Large intestine (tissue), 3 donors: Measurements from ENCODE around the gene ACSBG1. TPM values are rescaled to one million over a fixed set of nuclear protein-coding genes. Genes with fewer than 3 reads are reported as not detected.
A peak's percentile ranks its signal among the peaks of the same experiment; 100 is the strongest.

Experiments
- DNase-seq, 2 donors: peaks; one replicate each; pipeline versions ENCODE4 v3.0.0 to v3.0.0-alpha.2; 2013
- H3K27ac ChIP-seq: one replicate; pipeline ENCODE4 v1.5.1; 2013; ENCODE audit warnings: low read length
- H3K27me3 ChIP-seq: 2 replicates; pipeline ENCODE4 v1.6.1; 2013; ENCODE audit warnings: low read length; ENCODE audit not compliant: control insufficient read depth, insufficient read depth
- H3K36me3 ChIP-seq: 2 replicates; pipeline ENCODE4 v1.6.1; 2013; ENCODE audit warnings: low read length; ENCODE audit not compliant: control insufficient read depth, insufficient read depth
- H3K4me1 ChIP-seq: one replicate; pipeline ENCODE4 v1.6.1; 2013; ENCODE audit warnings: low read length; ENCODE audit not compliant: control insufficient read depth, insufficient read depth
- H3K4me3 ChIP-seq: one replicate; pipeline ENCODE4 v1.5.1; 2013; ENCODE audit warnings: low read length
- H3K9me3 ChIP-seq: one replicate; pipeline ENCODE4 v1.6.1; 2013; ENCODE audit warnings: mild to moderate bottlenecking, low read depth, low read length, moderate library complexity; ENCODE audit not compliant: control insufficient read depth
- WGBS: methylation state at CpG from one replicate; pipeline ENCODE4 v1.1.5; 2013; ENCODE audit warnings: low lambda C conversion rate; ENCODE audit not compliant: insufficient coverage; 5-methylcytosine and 5-hydroxymethylcytosine counted together
- polyA plus RNA-seq: library from polyadenylated mRNA; unstranded; fragments of 120-200 nt; gene quantifications from one replicate; pipeline ENCODE4 v1.2.1, GENCODE V29; 2013

The ACSBG1 gene
- polyA plus RNA-seq, 1 donor: 1.1 TPM

GRCh38 chr15:78170848-78171773 is 63.3 kb downstream of the ACSBG1 start:
- no peak for DNase-seq
- H3K27ac ChIP-seq: no peak overlapping the region
- H3K27me3 ChIP-seq: no peaks in the 10 kb centered on the region
- no peak overlapping the region for H3K4me3 ChIP-seq
- H3K36me3 ChIP-seq: peaks cover 61% of the 10 kb centered on the region
- H3K4me1 ChIP-seq: no peaks in the 10 kb centered on the region
- WGBS: no CpG with 5 or more reads among the region's 17 CpGs
- H3K9me3 ChIP-seq: peaks cover 2% of the 10 kb centered on the region

DNA sequence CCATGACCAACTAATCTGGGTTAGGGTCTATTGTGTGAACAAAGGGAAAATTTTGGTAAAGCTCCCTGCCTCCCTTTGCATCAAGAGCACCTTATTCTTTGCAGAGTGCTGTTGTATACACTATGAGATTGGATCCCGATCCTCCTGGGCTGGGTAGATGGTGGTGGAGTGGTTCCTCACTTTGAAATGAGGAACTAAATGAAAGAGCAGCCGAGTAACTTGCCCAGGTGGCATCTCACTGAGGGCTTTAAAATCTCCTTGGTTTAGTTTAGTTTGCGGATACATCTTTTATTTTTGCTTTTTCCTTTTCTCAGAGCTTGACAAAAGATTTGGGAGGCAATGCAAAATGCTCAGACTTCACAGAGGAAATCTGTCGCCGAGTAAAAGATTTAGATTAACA is 65.8 kb downstream of the ACSBG1 start:
- no peak overlapping the region for H3K27ac ChIP-seq
- H3K9me3 ChIP-seq: peaks cover 2% of the 10 kb centered on the region
- DNase-seq: no peak
- H3K36me3 ChIP-seq: peaks cover 81% of the 10 kb centered on the region
- no peak overlapping the region for H3K4me3 ChIP-seq
- 100% methylated on average over 2 of the region's 5 CpGs for WGBS
- no peaks in the 10 kb centered on the region for H3K4me1 ChIP-seq
- no peaks in the 10 kb centered on the region for H3K27me3 ChIP-seq

DNA sequence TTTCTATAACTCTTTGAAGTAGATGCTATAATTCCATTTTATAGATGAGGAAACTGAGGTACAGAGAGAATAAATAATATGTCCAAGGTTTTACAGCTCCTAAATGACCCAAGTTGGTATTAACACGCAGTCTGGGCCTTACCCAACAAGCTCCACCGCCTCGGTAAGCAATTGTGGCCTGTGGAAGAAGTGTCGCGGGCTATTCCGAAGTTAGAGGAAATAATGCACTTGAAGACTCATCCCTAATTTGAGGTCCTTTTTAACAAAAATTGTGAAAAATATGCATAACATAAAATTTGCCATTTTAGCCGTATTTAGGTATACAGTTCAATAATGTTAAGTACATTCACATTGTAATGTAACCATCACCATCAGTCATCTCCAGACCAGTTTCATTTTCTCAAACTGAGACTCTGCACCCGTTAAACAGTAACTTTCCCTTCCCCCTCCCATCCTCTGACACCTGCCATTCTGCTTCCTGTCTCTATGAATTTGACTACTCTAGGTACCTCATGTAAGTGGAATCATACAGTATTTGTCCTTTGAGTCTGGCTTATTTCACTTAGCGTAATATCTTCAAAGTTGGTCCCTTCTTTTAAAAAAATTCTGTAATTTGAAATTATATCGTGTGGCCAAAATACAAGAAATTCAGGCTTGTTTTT is 67.0 kb downstream of the ACSBG1 start:
- Histone ChIP-seq H3K9me3 (peaks cover 2% of the 10 kb centered on the region), H3K36me3 (peaks cover 86% of the 10 kb centered on the region), H3K4me1 (no peaks in the 10 kb centered on the region), H3K4me3 (no peak overlapping the region), H3K27me3 (no peaks in the 10 kb centered on the region), H3K27ac (no peak overlapping the region)
- 100% methylated on average over 5 of the region's 10 CpGs for WGBS
- DNase-seq: peak in 1 of 2 donors; percentile 37

DNA sequence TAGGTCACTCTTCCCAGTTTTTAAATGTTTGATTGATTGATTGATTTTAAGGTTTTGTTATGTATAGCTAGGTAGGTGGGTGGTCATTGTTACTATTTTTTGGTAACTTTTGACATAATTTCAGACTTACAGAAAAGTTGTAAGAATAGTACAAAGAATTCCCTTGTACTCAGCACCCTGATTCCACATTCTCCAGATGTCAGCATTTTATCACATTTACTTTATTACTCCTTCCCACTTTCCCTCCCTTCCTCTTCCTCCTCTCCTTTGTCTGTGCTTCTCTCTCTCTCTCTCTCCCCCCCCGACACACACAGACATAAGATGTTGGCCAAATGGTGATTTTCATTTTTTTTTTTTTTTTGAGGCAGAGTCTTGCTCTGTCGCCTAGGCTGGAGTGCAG is 70.4 kb downstream of the ACSBG1 start:
- no peaks in the 10 kb centered on the region for H3K4me1 ChIP-seq
- no peak overlapping the region for H3K27ac ChIP-seq
- DNase-seq: no peak

GRCh38 chr15:78162038-78162437 is 72.3 kb downstream of the ACSBG1 start:
- H3K27ac ChIP-seq: no peak overlapping the region
- no peaks in the 10 kb centered on the region for H3K4me1 ChIP-seq
- H3K4me3 ChIP-seq: no peak overlapping the region
- H3K27me3 ChIP-seq: no peaks in the 10 kb centered on the region
- no peaks in the 10 kb centered on the region for H3K9me3 ChIP-seq
- no CpG with 5 or more reads among the region's 13 CpGs for WGBS
- no peak for DNase-seq
- peaks cover 75% of the 10 kb centered on the region for H3K36me3 ChIP-seq

More for the DNA sequence above, 70.4 kb downstream of the ACSBG1 start:
- H3K27me3 ChIP-seq: no peaks in the 10 kb centered on the region
- H3K36me3 ChIP-seq: peaks cover 80% of the 10 kb centered on the region
- no CpG with 5 or more reads among the region's 2 CpGs for WGBS
- no peaks in the 10 kb centered on the region for H3K9me3 ChIP-seq
- no peak overlapping the region for H3K4me3 ChIP-seq

- DNase-seq: no peak
- H3K27me3 ChIP-seq: no peaks in the 10 kb centered on the region
- H3K4me1 ChIP-seq: no peaks in the 10 kb centered on the region
- peaks cover 65% of the 10 kb centered on the region for H3K36me3 ChIP-seq
- H3K4me3 ChIP-seq: no peak overlapping the region
- no CpG with 5 or more reads among the region's 3 CpGs for WGBS
- no peak overlapping the region for H3K27ac ChIP-seq
- H3K9me3 ChIP-seq: no peaks in the 10 kb centered on the region
These were observed 75.0 kb downstream of the ACSBG1 start for GRCh38 chr15:78159395-78159794.

DNA sequence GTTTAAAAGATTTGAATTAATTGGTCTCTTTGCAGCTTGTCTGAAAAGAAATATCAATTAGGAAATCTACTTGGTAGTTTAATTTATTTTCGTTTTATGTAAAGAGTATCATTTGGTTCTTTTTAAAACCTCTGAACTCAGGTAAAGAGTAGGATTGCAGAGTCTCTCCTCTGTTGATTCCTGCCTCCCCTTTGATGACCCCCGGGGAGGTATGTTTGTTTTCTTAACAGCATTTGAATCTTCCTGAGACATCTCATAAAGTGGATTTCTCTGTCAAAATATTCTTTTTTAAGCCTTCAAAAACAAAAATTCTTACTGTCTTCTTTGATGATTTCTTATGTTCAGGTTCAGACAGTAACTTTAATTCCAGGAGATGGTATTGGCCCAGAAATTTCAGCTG is 77.2 kb downstream of the ACSBG1 start:
- DNase-seq: no peak
- no peaks in the 10 kb centered on the region for H3K27me3 ChIP-seq
- H3K4me1 ChIP-seq: no peaks in the 10 kb centered on the region
- peaks cover 54% of the 10 kb centered on the region for H3K36me3 ChIP-seq
- H3K9me3 ChIP-seq: no peaks in the 10 kb centered on the region
- WGBS: 17% methylated on average over 1 of the region's 2 CpGs
- H3K4me3 ChIP-seq: no peak overlapping the region
- H3K27ac ChIP-seq: no peak overlapping the region

GRCh38 chr15:78156653-78157052 is 77.7 kb downstream of the ACSBG1 start:
- Histone ChIP-seq H3K9me3 (no peaks in the 10 kb centered on the region), H3K36me3 (peaks cover 49% of the 10 kb centered on the region)

DNA sequence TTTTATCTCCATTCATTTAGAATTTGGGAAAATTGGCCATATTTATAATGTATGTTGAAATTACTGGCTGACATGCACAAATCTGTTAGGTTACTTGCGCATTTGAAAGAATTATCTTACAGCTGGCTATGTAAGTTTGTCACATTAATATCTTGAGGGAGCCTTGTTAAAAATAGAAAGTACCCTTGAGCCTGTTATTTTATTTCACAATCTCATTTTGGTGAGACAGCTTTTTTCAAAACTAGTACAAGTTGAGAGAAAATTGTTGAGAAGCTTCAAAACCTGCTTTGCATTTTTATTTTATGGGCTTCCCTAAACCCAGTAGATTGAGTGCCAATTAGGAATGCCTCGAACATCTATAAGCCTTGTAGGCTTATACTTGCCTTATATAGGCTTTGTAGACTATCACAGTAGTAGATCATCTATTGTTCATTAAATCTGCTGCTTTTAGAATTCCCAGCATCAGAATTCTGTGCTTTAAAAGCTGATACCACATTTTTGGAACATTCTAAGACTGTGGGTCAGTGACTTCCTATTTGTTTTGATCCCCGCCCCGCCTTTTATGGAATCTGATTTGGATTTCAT is 78.9 kb downstream of the ACSBG1 start:
- H3K9me3 ChIP-seq: no peaks in the 10 kb centered on the region
- DNase-seq: no peak
- H3K4me1 ChIP-seq: no peaks in the 10 kb centered on the region
- H3K4me3 ChIP-seq: no peak overlapping the region
- H3K36me3 ChIP-seq: peaks cover 41% of the 10 kb centered on the region
- no peaks in the 10 kb centered on the region for H3K27me3 ChIP-seq
- WGBS: 100% methylated on average over 1 of the region's 4 CpGs
- no peak overlapping the region for H3K27ac ChIP-seq

More at GRCh38 chr15:78156653-78157052, 77.7 kb downstream of the ACSBG1 start:
- 100% methylated on average over 1 of the region's 1 CpG for WGBS
- Histone ChIP-seq H3K4me1 (no peaks in the 10 kb centered on the region), H3K4me3 (no peak overlapping the region), H3K27me3 (no peaks in the 10 kb centered on the region), H3K27ac (no peak overlapping the region)
- DNase-seq: no peak

DNA sequence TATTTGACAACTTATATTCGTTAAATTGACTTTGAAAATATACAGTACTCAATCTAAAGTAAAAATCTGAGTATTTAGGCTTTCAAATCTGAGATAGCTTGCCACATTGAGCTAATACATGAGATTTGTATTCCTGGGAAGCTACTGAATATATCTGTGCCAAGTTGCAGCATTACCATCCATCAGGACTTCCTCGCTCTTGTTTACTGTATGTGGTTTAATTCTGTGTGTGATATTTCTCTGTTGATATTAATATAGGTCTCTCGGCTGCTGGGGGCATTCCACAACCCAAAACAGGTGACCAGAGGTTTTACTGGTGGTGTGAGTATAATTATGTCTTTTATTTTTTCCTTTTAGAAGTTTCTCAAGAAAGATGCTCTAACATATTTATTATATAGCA is 79.4 kb downstream of the ACSBG1 start:
- DNase-seq: no peak
- Histone ChIP-seq H3K36me3 (peaks cover 39% of the 10 kb centered on the region), H3K9me3 (no peaks in the 10 kb centered on the region), H3K27ac (no peak overlapping the region), H3K27me3 (no peaks in the 10 kb centered on the region), H3K4me1 (peaks cover 2% of the 10 kb centered on the region), H3K4me3 (no peak overlapping the region)
- WGBS: 100% methylated on average over 1 of the region's 3 CpGs
